ENCODE results near the gene ACTN1.
A peak's percentile ranks its signal among the peaks of the same experiment; 100 is the strongest.

The ACTN1 gene

GRCh38 chr14:68884031-68885030 lies 94.8 kb downstream of the ACTN1 start:
- DNase-seq = no peak

DNA sequence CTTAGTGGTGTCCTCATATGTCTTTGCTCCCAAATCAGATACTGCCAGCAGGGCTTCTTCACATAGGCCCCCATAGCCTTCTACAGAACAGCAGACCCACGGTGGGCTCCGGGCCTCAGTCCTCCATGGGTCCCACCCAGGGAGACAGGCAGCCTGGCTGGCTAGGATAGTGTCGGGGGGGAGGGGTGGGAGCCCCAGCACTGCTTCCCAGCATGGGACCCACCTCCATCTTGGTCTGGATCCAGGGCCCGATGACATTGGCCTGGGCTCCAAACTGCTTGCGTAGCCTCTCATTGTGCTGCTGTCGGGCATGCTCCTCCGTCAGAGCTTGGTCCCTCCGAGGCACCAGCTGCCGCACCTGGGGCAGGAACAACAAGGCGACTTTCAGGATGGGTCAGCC lies 96.9 kb downstream of the ACTN1 start:
- no peak for DNase-seq

DNA sequence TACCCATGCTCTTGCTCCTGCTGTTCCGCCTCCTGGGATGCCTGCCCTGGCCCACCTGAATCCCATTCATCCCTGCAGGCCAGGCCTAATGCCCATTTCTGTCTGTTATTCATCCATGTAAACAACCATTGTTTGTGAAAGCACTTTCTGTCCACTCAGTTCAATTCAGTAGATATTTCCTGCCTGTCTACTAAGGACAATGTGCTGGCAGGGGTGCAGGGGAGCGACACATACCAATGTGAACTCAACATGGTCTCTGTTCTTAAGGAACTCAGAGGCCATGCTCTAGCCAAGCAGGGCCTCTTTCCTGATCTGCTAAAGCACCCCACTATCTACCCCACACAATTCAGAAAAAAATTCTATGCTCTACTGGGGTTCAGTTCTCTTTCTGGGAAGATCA lies 97.7 kb downstream of the ACTN1 start:
- no peak for DNase-seq

- DNase-seq = no peak
Measured at GRCh38 chr14:68880581-68881105, 98.5 kb downstream of the ACTN1 start.

DNA sequence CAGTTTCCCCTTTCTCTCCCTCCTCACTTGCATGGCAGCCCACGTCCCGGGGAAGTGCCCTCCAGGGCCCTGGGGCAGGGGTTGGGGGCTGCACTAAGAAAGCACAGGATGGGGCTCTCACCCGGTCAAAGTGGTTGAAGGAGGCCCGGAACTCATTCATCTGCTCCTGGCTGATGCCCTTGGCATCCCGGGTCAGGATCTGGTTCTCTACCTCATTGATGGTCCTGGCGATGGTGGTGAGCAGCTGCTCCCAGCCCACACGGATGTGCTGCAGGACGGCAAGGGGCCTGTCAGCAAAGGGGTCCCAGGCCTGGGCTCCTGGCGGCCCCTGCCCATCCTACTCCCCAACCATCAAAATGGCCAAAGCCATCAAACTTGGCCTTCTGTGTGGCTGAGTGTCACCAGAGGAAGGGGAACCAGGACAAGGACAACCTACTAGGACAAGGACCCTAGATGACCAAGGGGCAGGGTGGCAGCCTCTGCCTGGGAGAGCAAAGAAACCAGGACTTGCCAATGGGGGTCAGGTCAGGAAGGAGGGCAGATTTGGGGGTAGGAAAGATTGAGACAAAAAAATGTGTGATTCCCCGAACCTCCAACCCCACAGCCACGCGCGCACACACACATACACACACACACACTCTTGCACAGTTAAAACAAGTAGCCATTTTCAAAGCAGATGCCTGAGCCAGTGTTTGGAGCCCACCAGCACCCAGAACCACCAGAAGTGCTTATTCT lies 99.1 kb downstream of the ACTN1 start:
- no peak for DNase-seq

DNA sequence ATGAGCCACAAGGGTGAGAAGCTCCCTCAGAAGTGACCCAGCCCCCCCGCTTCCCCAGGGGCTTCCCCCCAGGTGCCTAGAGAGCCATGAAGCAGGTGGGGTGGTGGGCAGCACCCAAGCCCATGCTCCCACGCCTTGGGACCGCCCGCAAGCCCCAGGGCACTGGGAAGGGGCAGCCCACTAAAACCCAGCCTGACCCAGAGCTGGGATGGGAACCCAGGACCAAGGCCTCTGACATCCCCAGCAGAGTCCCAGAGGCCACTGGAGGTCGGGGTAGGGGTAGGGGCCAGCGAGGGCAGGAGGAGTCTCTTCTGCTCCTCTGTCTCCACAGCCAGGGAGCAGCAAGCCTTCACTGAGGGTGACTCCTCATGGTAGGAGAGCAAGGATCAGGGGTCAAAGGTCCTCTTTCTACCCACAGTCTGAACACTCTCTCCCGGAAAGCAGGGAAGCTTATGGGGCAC lies 99.8 kb downstream of the ACTN1 start:
- DNase-seq = no peak

DNA sequence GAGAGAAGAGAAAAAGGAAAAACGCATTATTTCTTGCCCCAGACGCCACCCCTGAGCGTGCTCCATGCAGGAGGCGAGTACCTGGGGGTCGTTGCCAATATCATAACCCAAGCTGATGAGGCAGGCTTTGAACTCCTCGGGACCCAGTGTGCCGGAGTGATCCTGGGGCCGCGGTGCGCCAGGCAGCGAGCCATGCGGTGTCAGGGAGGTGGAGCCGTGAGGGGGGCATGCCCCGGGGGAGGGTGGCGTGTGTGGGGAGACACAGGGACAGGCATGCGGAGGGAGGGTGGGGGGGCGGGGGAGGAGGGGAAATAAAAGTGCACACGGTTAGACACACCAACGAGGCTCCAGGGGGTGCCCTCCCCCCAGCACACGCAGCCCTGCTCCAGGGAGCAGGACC lies 100.2 kb downstream of the ACTN1 start:
- DNase-seq = no peak

DNA sequence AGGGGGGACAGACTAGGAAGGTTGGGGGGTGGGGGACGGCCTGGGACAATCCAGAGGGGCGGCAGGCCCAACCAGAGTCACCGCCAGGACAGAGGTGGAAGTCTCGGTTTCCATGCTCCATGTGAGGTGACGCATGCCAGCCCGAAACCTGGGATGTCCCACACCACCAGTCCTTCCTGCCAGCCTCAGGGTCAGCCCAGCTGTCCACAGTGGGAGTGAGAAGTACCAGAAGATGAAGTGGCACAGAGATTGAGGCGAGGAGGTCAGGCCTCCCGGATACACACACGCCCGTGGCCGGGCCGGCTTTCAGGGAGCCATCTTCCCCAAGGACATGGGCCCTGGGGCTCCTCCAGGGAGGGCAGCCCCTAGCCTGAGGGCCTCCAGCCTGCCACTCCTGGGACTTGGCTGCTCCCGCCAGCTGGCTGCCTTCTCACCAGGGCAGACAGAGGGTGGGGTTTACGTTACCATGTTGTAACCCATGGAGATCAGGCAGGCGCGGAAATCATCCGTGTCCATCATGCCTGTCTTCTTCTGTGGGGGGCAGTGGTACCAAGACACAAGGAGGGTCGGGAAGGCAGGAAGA lies 101.0 kb downstream of the ACTN1 start:
- DNase-seq = no peak

- no peak for DNase-seq
Measured at GRCh38 chr14:68876976-68877375, 102.1 kb downstream of the ACTN1 start.

DNA sequence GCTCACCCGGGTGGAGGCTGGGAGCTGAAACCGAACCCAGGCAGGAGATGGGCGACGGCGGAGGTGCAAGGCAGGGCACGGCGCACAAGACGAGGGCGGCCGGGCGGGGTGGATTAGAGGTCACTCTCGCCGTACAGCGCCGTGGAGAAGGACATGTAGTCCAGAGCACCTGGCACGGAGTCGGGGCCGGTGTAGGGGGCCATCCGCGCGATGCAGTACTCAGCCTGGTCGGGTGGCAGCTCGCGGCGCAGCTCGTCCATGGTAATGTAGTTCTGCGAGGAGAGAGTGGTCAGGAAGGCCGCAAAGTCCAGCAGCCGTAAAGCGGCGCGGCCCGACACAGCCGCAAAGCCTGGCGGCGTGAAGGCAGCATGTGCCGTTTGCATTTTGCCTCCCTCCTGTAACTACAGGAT lies 104.4 kb downstream of the ACTN1 start:
- DNase-seq = no peak

DNA sequence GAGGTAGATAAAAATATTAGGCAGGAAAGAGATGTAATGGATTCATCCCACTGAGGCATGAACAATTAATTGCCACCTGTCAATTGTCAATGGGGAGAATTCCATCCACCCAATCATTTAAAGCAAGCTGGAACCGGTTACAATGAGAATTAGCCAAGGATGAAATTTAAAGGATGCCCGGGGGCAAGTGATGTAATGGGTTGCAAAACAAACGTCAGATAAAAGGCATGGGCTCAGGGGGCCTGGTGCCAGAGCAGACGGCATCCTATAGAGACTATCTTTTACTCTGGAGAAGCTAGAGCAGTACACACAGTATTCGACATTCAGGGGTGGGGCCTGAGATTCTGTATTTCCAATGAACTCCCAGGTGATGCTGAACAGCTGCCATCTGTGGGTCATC lies 105.7 kb downstream of the ACTN1 start:
- DNase-seq = peak; percentile 72

DNA sequence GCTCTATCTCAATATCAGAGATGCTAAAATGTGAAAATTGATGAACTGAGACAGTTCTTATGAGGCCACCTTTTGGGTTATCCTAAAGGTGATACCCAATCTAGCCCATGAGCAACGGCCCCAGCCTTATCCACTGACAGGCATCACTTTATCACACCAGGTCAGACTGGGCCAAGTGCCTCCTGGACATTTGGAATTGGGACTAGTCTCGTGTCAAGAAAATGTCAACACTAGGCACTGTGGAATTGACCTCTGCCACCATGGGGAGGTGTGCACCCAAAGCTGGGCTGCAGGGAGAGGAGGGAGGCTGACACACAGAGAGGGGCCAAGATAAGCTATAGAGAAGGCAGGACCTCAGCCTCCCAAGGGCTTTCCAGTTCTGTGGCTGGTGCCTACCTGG lies 107.7 kb downstream of the ACTN1 start:
- no peak for DNase-seq

DNA sequence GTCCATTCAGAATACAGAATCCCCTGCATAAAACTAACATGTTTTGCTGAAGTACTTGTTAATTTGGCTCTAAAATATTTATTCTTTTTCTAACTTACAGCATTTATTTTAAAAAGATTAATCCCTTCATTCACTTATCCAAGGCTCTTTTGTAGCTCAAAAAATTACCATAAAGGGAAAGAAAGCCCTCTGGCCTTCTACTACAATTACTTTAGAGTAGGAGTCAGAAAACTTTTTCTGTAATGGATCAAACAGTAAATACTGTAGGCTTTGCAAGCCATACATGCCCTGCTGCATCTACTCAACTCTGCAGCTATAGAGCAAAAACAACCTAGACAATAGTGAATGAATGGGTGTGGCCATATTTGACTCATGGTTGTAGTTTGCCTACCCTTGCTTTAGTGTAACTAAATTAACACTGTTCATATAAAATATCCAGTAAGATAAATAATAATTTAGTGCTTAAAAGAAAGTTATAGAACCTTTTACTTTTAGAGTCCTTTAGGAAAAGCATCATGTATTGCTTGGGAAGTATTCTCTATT lies 112.0 kb downstream of the ACTN1 start:
- no peak for DNase-seq

DNA sequence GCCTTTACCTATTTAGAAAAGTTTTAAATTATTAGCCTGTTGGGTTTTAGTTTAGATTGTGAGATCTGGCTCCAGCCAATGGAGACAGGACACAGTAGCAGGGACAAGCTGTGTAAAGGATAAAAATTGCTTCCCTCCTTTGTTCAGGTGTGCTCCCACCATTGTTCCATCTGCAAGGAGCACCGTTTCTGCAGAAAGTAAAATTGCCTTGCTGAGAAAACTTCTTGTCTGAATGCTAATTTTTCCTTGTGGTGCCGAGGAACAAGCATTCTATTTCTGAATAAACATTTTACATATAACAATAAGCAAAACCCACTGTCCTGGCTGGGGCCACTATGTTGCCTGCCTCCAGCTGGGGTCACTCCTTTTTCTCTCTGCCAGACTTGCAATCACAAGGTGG lies 113.6 kb downstream of the ACTN1 start:
- no peak for DNase-seq

DNA sequence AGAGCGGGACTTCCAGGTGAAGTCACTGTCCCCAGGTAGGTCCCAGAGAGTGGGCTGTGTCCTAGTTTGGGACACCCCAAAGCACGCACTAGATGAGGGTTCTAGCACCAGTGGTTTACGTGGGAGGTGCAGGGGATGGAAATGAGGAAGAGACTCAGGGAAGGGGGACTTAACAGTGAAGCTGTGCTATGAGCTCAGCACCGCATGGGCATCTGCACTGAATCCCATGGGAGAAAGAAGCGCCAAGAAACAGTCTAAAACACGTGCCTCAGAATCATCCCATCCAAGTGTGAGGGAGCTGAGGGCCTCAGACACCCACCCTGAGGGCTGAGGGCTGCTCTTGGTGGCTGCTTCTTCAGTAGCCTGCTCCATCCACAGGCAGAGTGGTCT lies 114.7 kb downstream of the ACTN1 start:
- no peak for DNase-seq

GRCh38 chr14:68863610-68864360 lies 115.3 kb downstream of the ACTN1 start:
- DNase-seq = no peak

DNA sequence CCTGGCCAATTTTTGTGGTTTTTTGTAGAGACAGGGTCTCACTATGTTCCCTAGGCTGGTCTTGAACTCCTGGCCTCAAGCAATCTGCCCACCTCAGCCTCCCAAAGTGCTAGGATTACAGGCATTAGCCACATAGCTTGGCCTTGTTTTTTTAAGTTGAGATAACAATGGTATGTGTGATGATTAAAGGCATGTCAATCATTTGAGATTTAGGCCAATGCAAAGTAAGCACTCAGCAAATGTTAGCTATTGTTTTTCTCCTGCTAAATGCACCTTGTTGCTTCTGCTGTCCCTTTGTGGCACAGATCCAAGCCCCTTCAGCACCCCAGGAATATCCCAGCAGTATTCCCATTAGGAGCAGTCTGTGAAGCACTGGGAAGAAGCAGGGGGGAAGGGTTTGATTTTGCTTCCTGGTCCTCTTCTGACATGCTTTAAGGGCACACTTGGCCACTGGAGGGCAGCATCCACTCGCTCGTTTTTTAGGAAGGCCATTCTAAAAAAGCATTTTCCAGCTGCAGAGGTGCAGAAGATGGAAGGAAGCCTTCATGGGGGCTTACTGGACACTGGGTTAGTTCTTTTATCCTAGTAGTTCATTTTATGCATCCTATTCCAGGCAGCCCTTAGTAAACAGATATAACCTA lies 116.0 kb downstream of the ACTN1 start:
- DNase-seq = peak; percentile 78

DNA sequence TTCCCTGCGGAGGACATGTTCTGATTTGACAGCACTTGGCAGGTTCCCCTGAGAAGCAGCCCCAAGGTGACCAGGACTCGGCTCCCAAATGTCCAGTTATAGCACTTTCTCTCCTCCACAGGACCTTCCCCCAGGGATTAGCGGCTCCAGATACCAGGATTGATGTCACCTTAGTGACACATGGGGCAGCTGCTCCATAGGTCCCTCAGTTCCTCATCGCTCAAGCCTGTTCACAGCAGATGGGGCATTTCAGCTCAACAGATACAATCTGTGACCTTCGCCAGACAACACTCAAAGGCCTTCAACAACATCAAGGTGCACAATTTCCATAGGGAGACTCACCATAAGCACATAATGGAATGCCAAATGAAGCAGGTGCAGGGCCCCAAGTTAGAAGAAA lies 118.3 kb downstream of the ACTN1 start:
- DNase-seq = no peak

DNA sequence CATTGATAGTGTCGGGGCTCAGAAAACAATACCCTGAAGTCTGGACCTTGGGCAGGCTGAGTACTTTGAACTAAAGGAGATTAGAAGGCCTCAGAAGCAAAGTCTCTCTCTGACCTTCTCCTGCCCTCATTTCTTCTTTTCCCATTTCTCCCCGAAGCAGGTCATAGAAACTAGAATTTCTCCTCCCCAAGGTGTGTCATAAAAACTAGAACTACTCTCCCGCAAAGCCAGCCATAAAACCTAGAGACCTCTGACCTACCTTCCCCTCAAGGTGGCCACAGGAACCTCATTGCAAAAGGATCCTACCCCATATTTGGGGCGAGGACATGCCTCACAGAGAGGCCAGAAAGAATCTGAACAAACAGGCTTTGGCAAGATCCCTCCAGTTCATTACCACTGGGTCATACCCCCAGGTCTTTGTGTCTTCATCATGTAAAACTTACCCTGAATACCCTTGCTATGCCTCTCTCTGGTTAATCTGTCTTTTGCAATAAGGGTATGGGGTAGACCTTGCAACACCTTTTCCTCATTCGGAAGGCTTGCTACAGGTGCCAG lies 121.5 kb downstream of the ACTN1 start:
- no peak for DNase-seq

DNA sequence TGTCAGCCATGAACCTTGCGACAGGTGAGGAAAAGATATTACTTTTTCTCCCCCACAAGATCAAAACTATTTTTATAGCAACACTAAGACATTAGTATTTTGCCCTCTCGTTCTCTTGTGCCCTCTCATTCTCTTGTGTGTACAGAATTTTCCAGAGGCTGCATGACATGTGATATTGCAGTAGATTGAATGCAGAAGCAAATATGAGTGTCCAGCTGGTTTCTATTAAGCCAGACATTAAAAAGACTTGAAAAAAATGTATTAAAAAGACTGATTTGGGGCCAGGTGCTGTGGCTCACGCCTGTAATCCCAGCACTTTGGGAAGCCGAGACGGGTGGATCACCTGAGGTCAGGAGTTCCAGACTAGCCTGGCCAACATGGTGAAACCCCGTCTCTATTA lies 122.5 kb downstream of the ACTN1 start:
- no peak for DNase-seq

GRCh38 chr14:68854421-68854820 lies 124.7 kb downstream of the ACTN1 start:
- DNase-seq = no peak

GRCh38 chr14:68853749-68854148 lies 125.4 kb downstream of the ACTN1 start:
- no peak for DNase-seq
